NCI-H526 treated with DMSO at 0.1 percent for 48 hours (cell line): ENCODE measurements around the gene WBP2NL.

ENCODE experiments used
- DNase-seq: peaks from one replicate; lab custom pipeline; 2025; lab: John Stamatoyannopoulos, UW

WBP2NL gene

GRCh38 chr22:42072606-42073330 lies 74.2 kb downstream of the WBP2NL start:
- no peak for DNase-seq

GRCh38 chr22:42073621-42074041 lies 75.0 kb downstream of the WBP2NL start:
- no peak for DNase-seq

GRCh38 chr22:42074132-42074811 lies 75.7 kb downstream of the WBP2NL start, which contains the start of gene PHETA2:
TSS of gene PHETA2 (plus strand) at chr22:42074248. CDS start at chr22:42077294, 3,046 bp downstream.
- DNase-seq = no peak

- DNase-seq = no peak
Measured at GRCh38 chr22:42074846-42075676, 76.5 kb downstream of the WBP2NL start.

- no peak for DNase-seq
Measured at GRCh38 chr22:42076764-42077485, 78.3 kb downstream of the WBP2NL start.

- DNase-seq = no peak
Measured at GRCh38 chr22:42077486-42078125, 79.0 kb downstream of the WBP2NL start.
